ENCODE data around the gene BANF1. TPM values are rescaled to one million over a fixed set of nuclear protein-coding genes. Genes with fewer than 3 reads are reported as not detected.
A peak's percentile ranks its signal among the peaks of the same experiment; 100 is the strongest.

The BANF1 gene
- total RNA-seq, 1 donor from 2014 or later = 167 TPM

DNA sequence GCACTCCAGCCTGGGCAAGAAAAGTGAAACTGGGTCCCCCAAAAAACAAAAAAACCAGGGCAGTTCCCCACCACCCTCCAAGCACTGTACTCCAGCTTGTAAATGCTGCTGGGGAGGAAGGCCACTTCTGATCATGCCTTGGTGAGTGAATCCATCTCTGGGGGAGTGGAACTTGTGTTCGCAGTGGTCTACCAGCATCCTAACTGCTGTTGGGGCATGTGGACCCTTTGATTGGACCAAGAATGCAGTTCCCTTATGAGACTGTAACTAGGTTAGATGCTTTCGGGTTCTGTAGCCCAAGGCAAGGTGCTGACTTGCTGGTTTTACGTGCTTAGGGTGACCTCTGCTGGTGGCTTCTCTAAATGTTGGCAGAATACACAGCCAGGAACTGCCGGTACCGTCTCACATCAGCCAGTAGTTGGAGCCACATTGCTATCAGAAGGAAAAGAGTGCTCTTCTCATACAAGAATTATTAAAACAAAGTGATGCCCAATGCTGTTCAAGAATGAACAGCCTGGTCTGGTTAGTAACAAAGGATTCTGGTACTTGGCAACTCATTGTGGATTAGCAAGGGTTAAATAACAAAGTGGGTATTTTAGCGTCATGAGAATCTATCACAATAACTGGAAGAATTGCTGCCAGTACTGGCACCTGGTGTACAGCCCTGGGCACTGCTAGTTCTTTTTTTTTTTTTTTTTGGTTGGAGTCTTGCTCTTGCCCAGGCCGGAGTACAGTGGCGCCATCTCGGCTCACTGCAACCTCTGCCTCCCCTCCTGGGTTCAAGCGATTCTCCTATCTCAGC is 13.3 kb upstream of the BANF1 start:
- no peaks in the 10 kb centered on the region for H3K27me3 ChIP-seq
- no peak overlapping the region for H3K27ac ChIP-seq
- ATAC-seq (peak; percentile 99), DNase-seq (no peak)
- no peaks in the 10 kb centered on the region for H3K36me3 ChIP-seq
- no peak overlapping the region for H3K4me3 ChIP-seq
- TF ChIP-seq, protein P1, sequence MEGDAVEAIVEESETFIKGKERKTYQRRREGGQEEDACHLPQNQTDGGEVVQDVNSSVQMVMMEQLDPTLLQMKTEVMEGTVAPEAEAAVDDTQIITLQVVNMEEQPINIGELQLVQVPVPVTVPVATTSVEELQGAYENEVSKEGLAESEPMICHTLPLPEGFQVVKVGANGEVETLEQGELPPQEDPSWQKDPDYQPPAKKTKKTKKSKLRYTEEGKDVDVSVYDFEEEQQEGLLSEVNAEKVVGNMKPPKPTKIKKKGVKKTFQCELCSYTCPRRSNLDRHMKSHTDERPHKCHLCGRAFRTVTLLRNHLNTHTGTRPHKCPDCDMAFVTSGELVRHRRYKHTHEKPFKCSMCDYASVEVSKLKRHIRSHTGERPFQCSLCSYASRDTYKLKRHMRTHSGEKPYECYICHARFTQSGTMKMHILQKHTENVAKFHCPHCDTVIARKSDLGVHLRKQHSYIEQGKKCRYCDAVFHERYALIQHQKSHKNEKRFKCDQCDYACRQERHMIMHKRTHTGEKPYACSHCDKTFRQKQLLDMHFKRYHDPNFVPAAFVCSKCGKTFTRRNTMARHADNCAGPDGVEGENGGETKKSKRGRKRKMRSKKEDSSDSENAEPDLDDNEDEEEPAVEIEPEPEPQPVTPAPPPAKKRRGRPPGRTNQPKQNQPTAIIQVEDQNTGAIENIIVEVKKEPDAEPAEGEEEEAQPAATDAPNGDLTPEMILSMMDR (IDR thresholded peaks at IDR 0.05) = peak; percentile 94
- H3K9me3 ChIP-seq = no peaks in the 10 kb centered on the region
- intact Hi-C loops (cut with DNase I) = loop anchor here (5.0 kb wide), 1 partner anchor 107 kb away; no protein-coding TSS in a partner anchor
- H3K4me1 ChIP-seq = no peaks in the 10 kb centered on the region

DNA sequence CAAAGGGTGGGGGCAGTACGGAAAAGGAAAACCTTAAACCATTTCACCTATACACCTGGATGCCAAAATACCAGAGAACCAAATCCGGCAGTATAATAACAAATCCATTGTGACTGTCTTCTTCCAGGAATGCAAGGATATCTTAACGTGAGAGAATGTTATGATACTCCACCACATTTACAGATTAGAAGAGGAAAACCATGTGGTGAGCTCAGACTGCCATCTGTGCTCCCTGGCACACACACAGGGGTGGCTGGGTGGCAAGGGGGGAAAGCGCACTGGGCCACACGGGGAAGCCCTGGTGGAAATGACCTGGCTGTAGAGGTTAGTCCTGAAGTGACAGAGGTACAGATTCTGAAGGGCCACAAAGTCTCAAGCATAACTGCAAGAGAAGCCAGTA is 10.2 kb upstream of the BANF1 start:
- no peak overlapping the region for H3K4me3 ChIP-seq
- peaks cover 6% of the 10 kb centered on the region for H3K36me3 ChIP-seq
- intact Hi-C loops (cut with DNase I) = no loop called here
- DNase-seq = no peak
- ATAC-seq = no peak
- TF ChIP-seq, protein P1 (IDR thresholded peaks at IDR 0.05) = no peak
- no peaks in the 10 kb centered on the region for H3K9me3 ChIP-seq
- no peaks in the 10 kb centered on the region for H3K27me3 ChIP-seq
- no peaks in the 10 kb centered on the region for H3K4me1 ChIP-seq
- H3K27ac ChIP-seq = no peak overlapping the region

DNA sequence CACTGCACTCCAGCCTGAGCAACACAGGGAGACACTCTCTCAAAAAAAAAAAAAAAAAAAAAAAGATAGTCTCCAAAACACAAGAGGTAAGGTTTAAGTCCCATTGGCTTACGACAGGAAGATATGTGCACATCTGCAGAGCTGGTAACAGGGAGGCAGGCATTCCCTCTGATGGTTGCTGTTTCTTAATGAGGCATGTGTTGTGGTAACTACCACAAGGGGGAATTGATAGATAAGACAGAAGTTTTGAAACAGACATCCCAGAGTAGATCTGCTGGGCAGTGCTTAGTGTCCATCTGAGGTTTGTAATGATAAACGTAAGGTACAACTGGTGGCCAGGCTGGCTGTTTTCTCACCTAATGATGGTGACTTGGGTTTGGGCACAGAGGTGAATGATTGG is 5.0 kb upstream of the BANF1 start:
- H3K4me1 ChIP-seq = peaks cover 13% of the 10 kb centered on the region
- ATAC-seq (no peak), DNase-seq (no peak)
- H3K36me3 ChIP-seq = peaks cover 38% of the 10 kb centered on the region
- TF ChIP-seq, protein P1 (IDR thresholded peaks at IDR 0.05) = no peak
- H3K27me3 ChIP-seq = no peaks in the 10 kb centered on the region
- intact Hi-C loops (cut with DNase I) = no loop called here
- H3K27ac ChIP-seq = no peak overlapping the region
- no peak overlapping the region for H3K4me3 ChIP-seq
- H3K9me3 ChIP-seq = no peaks in the 10 kb centered on the region

DNA sequence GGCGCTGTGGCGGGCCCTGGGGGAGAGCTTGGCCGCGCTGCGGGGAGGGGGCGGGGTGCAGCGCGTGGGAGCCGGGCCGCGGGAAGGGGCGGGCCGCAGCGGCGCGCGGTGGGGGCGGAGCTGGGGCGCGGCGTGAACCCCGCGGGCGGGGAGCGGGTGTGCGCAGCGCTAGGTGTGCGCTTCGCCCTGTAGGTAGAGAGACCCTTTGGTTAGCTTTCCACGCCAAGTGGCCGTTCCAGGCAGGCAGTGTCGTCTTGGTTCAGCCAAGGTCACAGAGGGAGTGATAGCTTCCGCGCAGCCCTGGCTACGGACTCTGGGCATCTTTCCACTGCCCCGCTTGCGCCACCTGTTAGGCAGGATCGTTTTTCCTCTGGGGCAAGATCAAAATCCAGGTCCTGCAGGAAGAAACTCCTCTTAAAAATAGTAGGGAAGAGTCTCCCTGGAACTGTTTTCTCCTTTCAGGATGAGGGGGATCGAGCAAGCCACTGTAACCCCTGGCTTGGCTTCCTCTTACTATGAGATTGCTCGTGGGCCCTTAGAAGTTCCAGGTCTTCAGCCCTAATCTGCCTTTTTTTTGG is 434 bp downstream of the BANF1 start:
- Histone ChIP-seq H3K9me3 (no peaks in the 10 kb centered on the region), H3K27ac (peak overlapping the region; percentile 95), H3K4me3 (peak overlapping the region; percentile 98), H3K4me1 (peaks cover 21% of the 10 kb centered on the region), H3K27me3 (no peaks in the 10 kb centered on the region), H3K36me3 (peaks cover 46% of the 10 kb centered on the region)
- TF ChIP-seq, protein P1 (IDR thresholded peaks at IDR 0.05) = peak; percentile 12
- DNase-seq (no peak), ATAC-seq (peak; percentile 88)
- intact Hi-C loops (cut with DNase I) = no loop called here

DNA sequence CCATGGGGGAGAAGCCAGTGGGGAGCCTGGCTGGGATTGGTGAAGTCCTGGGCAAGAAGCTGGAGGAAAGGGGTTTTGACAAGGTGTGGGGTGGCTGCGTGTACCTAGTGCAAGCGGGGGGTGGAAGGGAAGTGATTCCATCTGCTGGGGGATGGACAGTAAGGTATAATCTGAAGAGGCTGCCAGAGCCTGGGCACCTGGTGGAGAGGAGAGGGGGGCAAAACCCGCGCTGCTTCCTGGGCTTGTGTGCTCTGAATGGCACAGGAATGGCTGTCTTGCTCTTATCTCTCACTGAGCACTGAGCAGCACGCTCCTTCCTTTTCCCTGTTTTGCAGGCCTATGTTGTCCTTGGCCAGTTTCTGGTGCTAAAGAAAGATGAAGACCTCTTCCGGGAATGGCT is 988 bp downstream of the BANF1 start:
- no peak for ATAC-seq
- TF ChIP-seq, protein P1 (IDR thresholded peaks at IDR 0.05) = no peak

More for the DNA sequence above, 988 bp downstream of the BANF1 start:
- DNase-seq = no peak
- intact Hi-C loops (cut with DNase I) = no loop called here
- Histone ChIP-seq H3K9me3 (no peaks in the 10 kb centered on the region), H3K27me3 (no peaks in the 10 kb centered on the region), H3K27ac (peak overlapping the region; percentile 95), H3K36me3 (peaks cover 40% of the 10 kb centered on the region), H3K4me1 (peaks cover 21% of the 10 kb centered on the region), H3K4me3 (peak overlapping the region; percentile 98)
